Activated CD8-positive, alpha-beta memory T cell treated with anti-CD3 and anti-CD28 coated beads, Interleukin-2, amount 50 U/mL, for 48 hours (primary cell): ENCODE results near the gene VPS33B.

Experiments
- DNase-seq: peaks from one replicate; pipeline ENCODE4 v3.0.0-alpha.2; 2020

Gene VPS33B

GRCh38 chr15:90974216-90974615 is 48.2 kb downstream of the VPS33B start:
- DNase-seq = no peak

GRCh38 chr15:90972133-90972532 is 50.3 kb downstream of the VPS33B start:
- DNase-seq = no peak

- no peak for DNase-seq
Measured at GRCh38 chr15:90970274-90970673, 52.1 kb downstream of the VPS33B start.

- DNase-seq = no peak
Measured at GRCh38 chr15:90968434-90968833, 54.0 kb downstream of the VPS33B start.

- no peak for DNase-seq
Measured at GRCh38 chr15:90967206-90967605, 55.2 kb downstream of the VPS33B start.

GRCh38 chr15:90966262-90966661 is 56.1 kb downstream of the VPS33B start:
- DNase-seq = no peak

GRCh38 chr15:90962021-90962420 is 60.4 kb downstream of the VPS33B start:
- DNase-seq = no peak

GRCh38 chr15:90960298-90961091 is 61.9 kb downstream of the VPS33B start:
- DNase-seq = no peak

- no peak for DNase-seq
Measured at GRCh38 chr15:90959894-90960293, 62.5 kb downstream of the VPS33B start.

GRCh38 chr15:90959028-90959595 is 63.3 kb downstream of the VPS33B start:
- DNase-seq = no peak

GRCh38 chr15:90957791-90958190 is 64.6 kb downstream of the VPS33B start:
- DNase-seq = no peak

- DNase-seq = no peak
Measured at GRCh38 chr15:90957031-90957790, 65.2 kb downstream of the VPS33B start.

- DNase-seq = peak; percentile 91
Measured at GRCh38 chr15:90956274-90957030, 65.9 kb downstream of the VPS33B start.

GRCh38 chr15:90955624-90956273 is 66.6 kb downstream of the VPS33B start:
- no peak for DNase-seq

- DNase-seq = peak; percentile 94
Measured at GRCh38 chr15:90954712-90955623, 67.4 kb downstream of the VPS33B start, which contains the start of gene RCCD1. TSS of gene RCCD1 (plus strand) at chr15:90954884. CDS start at chr15:90956735, 1,851 bp downstream.

GRCh38 chr15:90953947-90954711 is 68.3 kb downstream of the VPS33B start:
- no peak for DNase-seq

- DNase-seq = no peak
Measured at GRCh38 chr15:90952901-90953677, 69.3 kb downstream of the VPS33B start.

GRCh38 chr15:90950676-90951075 is 71.7 kb downstream of the VPS33B start:
- DNase-seq = no peak

- DNase-seq = no peak
Measured at GRCh38 chr15:90949979-90950675, 72.3 kb downstream of the VPS33B start.
